Neuronal stem cell (in vitro differentiated cells): ENCODE data around the gene SRCAP.

Experiments used
- DNase-seq: peaks from one replicate; pipeline ENCODE4 v3.0.0-alpha.2; 2013; ENCODE audit warnings: low spot score
- H2AFZ ChIP-seq: one replicate; pipeline ENCODE4 v1.6.1; 2013; ENCODE audit warnings: mild to moderate bottlenecking, low read length, inconsistent platforms
- H2AK5ac ChIP-seq: 2 replicates; pipeline ENCODE4 v1.6.1; 2013; ENCODE audit warnings: low read depth, mild to moderate bottlenecking, inconsistent platforms, low read length, moderate library complexity, mixed read lengths
- H2BK120ac ChIP-seq: 2 replicates; pipeline ENCODE4 v1.6.1; 2013; ENCODE audit warnings: low read depth, mild to moderate bottlenecking, inconsistent platforms, low read length, moderate library complexity, mixed read lengths
- H2BK12ac ChIP-seq: one replicate; pipeline ENCODE4 v1.6.1; 2013; ENCODE audit warnings: low read length, inconsistent platforms
- H2BK15ac ChIP-seq: 2 replicates; pipeline ENCODE4 v1.6.1; 2013; ENCODE audit warnings: mild to moderate bottlenecking, low read length, inconsistent platforms, mixed read lengths
- H2BK5ac ChIP-seq: one replicate; pipeline ENCODE4 v1.6.1; 2013; ENCODE audit warnings: inconsistent platforms, mild to moderate bottlenecking, low read length, moderate library complexity
- H3K14ac ChIP-seq: one replicate; pipeline ENCODE4 v1.6.1; 2013; ENCODE audit warnings: low read length, inconsistent platforms
- H3K18ac ChIP-seq: 2 replicates; pipeline ENCODE4 v1.6.1; 2013; ENCODE audit warnings: low read length, inconsistent platforms
- H3K23ac ChIP-seq: 2 replicates; pipeline ENCODE4 v1.6.1; 2013; ENCODE audit warnings: low read depth, mild to moderate bottlenecking, mixed read lengths, low read length, inconsistent platforms; ENCODE audit not compliant: poor library complexity
- H3K27ac ChIP-seq: replicated peaks from 3 replicates; pipeline ENCODE4 v1.5.1; 2013; ENCODE audit warnings: low read length, inconsistent platforms
- H3K27me3 ChIP-seq, 3 experiments: 2 replicates each; pipeline ENCODE4 v1.6.1; 2013; ENCODE audit warnings: low read length in 3 of 3, mild to moderate bottlenecking in 2 of 3, inconsistent platforms in 1 of 3, low read depth in 1 of 3, mixed read lengths in 1 of 3, moderate library complexity in 1 of 3; ENCODE audit not compliant: control insufficient read depth in 3 of 3, insufficient read depth in 3 of 3
- H3K36me3 ChIP-seq, 2 donors: replicated peaks in 1 of 2; 2 replicates each; pipeline ENCODE4 v1.6.1; 2013; ENCODE audit warnings: low read length in 2 of 2; ENCODE audit not compliant: control insufficient read depth in 2 of 2, insufficient read depth in 2 of 2
- H3K4ac ChIP-seq: 2 replicates; pipeline ENCODE4 v1.6.1; 2013; ENCODE audit warnings: inconsistent platforms, mild to moderate bottlenecking, low read length, moderate library complexity
- H3K4me1 ChIP-seq, 2 donors: 1 replicate in 1 of 2; 2 replicates in 1 of 2; pipeline ENCODE4 v1.6.1; 2013; ENCODE audit warnings: low read length in 2 of 2, low read depth in 1 of 2; ENCODE audit not compliant: control insufficient read depth in 2 of 2, insufficient read depth in 1 of 2
- H3K4me2 ChIP-seq: one replicate; pipeline ENCODE4 v1.6.1; 2013; ENCODE audit warnings: mild to moderate bottlenecking, low read length, inconsistent platforms; ENCODE audit not compliant: insufficient read depth, poor library complexity, severe bottlenecking
- H3K4me3 ChIP-seq, 2 donors: 2 replicates each; pipeline ENCODE4 v1.5.1; 2013; ENCODE audit warnings: low read length in 2 of 2, mild to moderate bottlenecking in 2 of 2, inconsistent platforms in 1 of 2, moderate library complexity in 1 of 2
- H3K79me1 ChIP-seq: one replicate; pipeline ENCODE4 v1.6.1; 2013; ENCODE audit warnings: low read depth, mild to moderate bottlenecking, inconsistent platforms, low read length, moderate library complexity
- H3K9ac ChIP-seq: one replicate; pipeline ENCODE4 v1.6.1; 2013; ENCODE audit warnings: mild to moderate bottlenecking, low read depth, low read length, inconsistent platforms; ENCODE audit not compliant: poor library complexity
- H3K9me3 ChIP-seq, 2 donors: replicated peaks in 1 of 2; 2 replicates each; pipeline versions ENCODE3 to v1.6.1; 2013; ENCODE audit warnings: low read length in 2 of 2, mild to moderate bottlenecking in 2 of 2, inconsistent platforms in 1 of 2, low read depth in 1 of 2, mixed read lengths in 1 of 2, moderate library complexity in 1 of 2; ENCODE audit not compliant: control insufficient read depth in 2 of 2, insufficient read depth in 1 of 2
- H4K8ac ChIP-seq: one replicate; pipeline ENCODE4 v1.6.1; 2013; ENCODE audit warnings: low read depth, mild to moderate bottlenecking, inconsistent platforms, low read length, moderate library complexity
- H4K91ac ChIP-seq: one replicate; pipeline ENCODE4 v1.6.1; 2013; ENCODE audit warnings: low read length, low read depth, mild to moderate bottlenecking, inconsistent platforms; ENCODE audit not compliant: poor library complexity
- WGBS, 2 donors: extraction: QIAGEN DNeasy Blood & Tissue Kit; methylation state at CpG; one replicate each; pipeline ENCODE4 v1.1.7; 2013; ENCODE audit warnings: missing lambda C conversion rate in 2 of 2, mixed read lengths in 1 of 2; ENCODE audit not compliant: insufficient read length in 2 of 2, insufficient replicate concordance in 1 of 2; ENCODE audit errors: extremely low coverage in 2 of 2; 5-methylcytosine and 5-hydroxymethylcytosine counted together

SRCAP gene

GRCh38 chr16:30755955-30756780 lies 57.2 kb downstream of the SRCAP start:
- Histone ChIP-seq H2BK15ac (no peak overlapping the region), H3K9ac (no peak overlapping the region), H3K4me2 (no peak overlapping the region), H4K8ac (no peak overlapping the region), H2AK5ac (no peak overlapping the region), H2AFZ (no peak overlapping the region), H3K4me3 (peak overlapping the region in 1 of 2 donors; percentile 25), H3K9me3 (no peaks in the 10 kb centered on the region), H3K4me1 (peaks cover 0 to 8% of the 10 kb centered on the region in 2 donors), H3K14ac (no peak overlapping the region), H3K4ac (no peak overlapping the region), H3K36me3 (peaks cover 27 to 80% of the 10 kb centered on the region in 2 donors), H4K91ac (no peak overlapping the region), H3K18ac (no peak overlapping the region), H3K27me3 (no peaks in the 10 kb centered on the region), H3K79me1 (peaks cover 3% of the 10 kb centered on the region), H2BK12ac (no peak overlapping the region), H3K27ac (no peak overlapping the region), H3K23ac (no peak overlapping the region), H2BK120ac (no peak overlapping the region), H2BK5ac (no peak overlapping the region)
- WGBS, 2 donors = no CpG with 5 or more reads among the region's 20 CpGs
- DNase-seq = no peak

- peaks cover 23 to 75% of the 10 kb centered on the region in 2 donors for H3K36me3 ChIP-seq
- no peaks in the 10 kb centered on the region for H3K9me3 ChIP-seq
- no peak overlapping the region for H3K27ac ChIP-seq
- H3K4me1 ChIP-seq = peaks cover 0 to 9% of the 10 kb centered on the region in 2 donors
- no peak overlapping the region for H4K8ac ChIP-seq
- H2BK15ac ChIP-seq = no peak overlapping the region
- H3K14ac ChIP-seq = no peak overlapping the region
- H3K18ac ChIP-seq = no peak overlapping the region
- H2BK12ac ChIP-seq = no peak overlapping the region
- no peak overlapping the region for H3K9ac ChIP-seq
- no peak overlapping the region for H2BK5ac ChIP-seq
- H2AFZ ChIP-seq = no peak overlapping the region
- peaks cover 6% of the 10 kb centered on the region for H3K79me1 ChIP-seq
- H3K27me3 ChIP-seq = no peaks in the 10 kb centered on the region
- no peak overlapping the region for H2BK120ac ChIP-seq
- no peak overlapping the region for H2AK5ac ChIP-seq
- no peak overlapping the region for H3K4ac ChIP-seq
- no peak for DNase-seq
- no CpG with 5 or more reads among the region's 13 CpGs for WGBS, 2 donors
- H3K4me2 ChIP-seq = no peak overlapping the region
- no peak overlapping the region for H3K23ac ChIP-seq
- H4K91ac ChIP-seq = no peak overlapping the region
- H3K4me3 ChIP-seq = peak overlapping the region in 1 of 2 donors; percentile 25
Measured at GRCh38 chr16:30756781-30757100, 57.8 kb downstream of the SRCAP start.

DNA sequence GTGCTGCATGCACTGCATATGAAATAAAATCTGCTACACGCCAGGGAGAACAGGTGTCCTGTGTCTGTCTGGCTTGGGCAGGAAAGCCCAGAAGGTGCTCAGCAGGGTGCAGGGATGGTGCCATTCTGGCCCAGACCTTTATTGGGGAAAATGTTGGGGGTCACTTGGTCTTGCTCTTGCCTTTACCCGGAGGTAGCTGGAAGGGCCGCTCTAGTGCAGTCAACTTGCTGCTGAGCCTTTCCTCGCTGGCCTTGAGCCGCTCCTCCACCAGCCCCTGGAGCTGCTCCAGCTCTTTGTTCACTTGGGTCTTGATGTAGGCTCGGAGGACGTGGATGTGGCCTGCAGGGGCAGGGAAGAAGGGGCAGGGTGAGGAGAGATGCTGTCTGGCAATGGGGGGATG lies 58.3 kb downstream of the SRCAP start:
- peaks cover 23 to 73% of the 10 kb centered on the region in 2 donors for H3K36me3 ChIP-seq
- H3K14ac ChIP-seq = no peak overlapping the region
- peaks cover 6% of the 10 kb centered on the region for H3K79me1 ChIP-seq
- H3K4me3 ChIP-seq = peak overlapping the region in 1 of 2 donors; percentile 32
- H2BK12ac ChIP-seq = no peak overlapping the region
- H3K27me3 ChIP-seq = no peaks in the 10 kb centered on the region
- DNase-seq = no peak
- H2AFZ ChIP-seq = no peak overlapping the region
- H3K9me3 ChIP-seq = no peaks in the 10 kb centered on the region
- no peak overlapping the region for H2BK15ac ChIP-seq
- no peak overlapping the region for H2BK5ac ChIP-seq
- H3K4me1 ChIP-seq = peaks cover 0 to 9% of the 10 kb centered on the region in 2 donors
- H4K8ac ChIP-seq = no peak overlapping the region
- no peak overlapping the region for H4K91ac ChIP-seq
- no peak overlapping the region for H2AK5ac ChIP-seq
- no peak overlapping the region for H3K4me2 ChIP-seq
- no peak overlapping the region for H2BK120ac ChIP-seq
- no CpG with 5 or more reads among the region's 7 CpGs for WGBS, 2 donors
- no peak overlapping the region for H3K27ac ChIP-seq
- no peak overlapping the region for H3K18ac ChIP-seq
- no peak overlapping the region for H3K9ac ChIP-seq
- H3K4ac ChIP-seq = no peak overlapping the region
- no peak overlapping the region for H3K23ac ChIP-seq

DNA sequence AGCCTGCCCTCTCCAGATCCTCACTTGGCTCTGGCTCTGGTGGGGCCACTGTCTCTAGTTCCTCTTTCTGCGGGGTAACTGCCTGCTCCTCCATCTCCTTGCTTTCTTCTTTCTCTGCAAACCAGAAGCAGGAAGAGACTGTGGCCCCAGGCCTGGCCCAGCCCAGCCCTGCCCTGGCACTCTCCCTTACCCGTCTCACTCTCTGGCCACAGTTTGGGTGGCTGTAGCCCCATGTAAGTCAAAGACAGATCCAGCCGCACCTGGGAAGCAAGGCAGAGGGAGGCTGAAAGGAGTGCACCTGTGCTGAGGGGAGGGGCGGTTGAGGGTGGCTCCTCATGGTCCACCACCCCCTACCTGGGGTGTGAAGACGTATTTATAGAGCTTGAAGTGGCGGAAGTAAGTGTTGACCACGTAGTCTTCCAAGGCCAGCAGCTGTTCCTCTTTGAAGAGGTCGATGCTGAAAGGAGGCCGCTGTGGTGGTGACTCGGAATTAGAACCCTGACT lies 60.1 kb downstream of the SRCAP start:
- H3K36me3 ChIP-seq = peaks cover 24 to 71% of the 10 kb centered on the region in 2 donors
- H3K9me3 ChIP-seq = no peaks in the 10 kb centered on the region
- H3K9ac ChIP-seq = no peak overlapping the region
- H3K18ac ChIP-seq = no peak overlapping the region
- H3K27me3 ChIP-seq = no peaks in the 10 kb centered on the region
- H2BK12ac ChIP-seq = no peak overlapping the region
- H4K91ac ChIP-seq = no peak overlapping the region
- no peak overlapping the region for H3K23ac ChIP-seq
- H3K14ac ChIP-seq = no peak overlapping the region
- H4K8ac ChIP-seq = no peak overlapping the region
- no peak overlapping the region for H2AK5ac ChIP-seq
- no peak overlapping the region for H2BK5ac ChIP-seq
- no peak overlapping the region for H3K4ac ChIP-seq
- no peak for DNase-seq
- peaks cover 10 to 11% of the 10 kb centered on the region in 2 donors for H3K4me1 ChIP-seq
- H2BK120ac ChIP-seq = no peak overlapping the region
- no peak overlapping the region for H2BK15ac ChIP-seq
- no peak overlapping the region for H3K27ac ChIP-seq
- H3K79me1 ChIP-seq = peaks cover 15% of the 10 kb centered on the region
- no CpG with 5 or more reads among the region's 10 CpGs for WGBS, 2 donors
- no peak overlapping the region for H2AFZ ChIP-seq
- H3K4me3 ChIP-seq = no peak overlapping the region
- H3K4me2 ChIP-seq = no peak overlapping the region
